ENCODE data around the gene MYL2.

MYL2 gene

GRCh38 chr12:110888256-110888991 lies 32.0 kb downstream of the MYL2 start:
- DNase-seq, result no peak

- DNase-seq, result no peak
Observed at GRCh38 chr12:110885152-110885840, 35.1 kb downstream of the MYL2 start.

DNA sequence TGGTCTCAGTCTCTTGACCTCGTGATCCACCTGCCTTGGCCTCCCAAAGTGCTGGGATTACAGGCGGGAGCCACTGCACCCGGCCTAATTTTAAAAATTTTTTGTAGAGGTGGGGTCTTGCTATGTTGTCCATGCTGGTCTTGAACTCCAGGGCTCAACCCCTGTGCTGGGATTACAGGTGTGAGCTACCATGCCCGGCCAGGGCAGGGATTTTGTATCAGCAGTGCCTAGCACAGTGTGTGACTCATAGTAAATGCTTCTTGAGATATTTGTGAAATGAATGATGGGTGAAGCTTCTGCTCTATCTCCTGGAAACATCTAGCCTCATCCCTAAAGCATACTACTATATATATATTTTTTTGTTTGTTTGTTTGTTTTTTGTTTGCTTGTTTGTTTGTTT lies 37.1 kb downstream of the MYL2 start:
- DNase-seq, result no peak

DNA sequence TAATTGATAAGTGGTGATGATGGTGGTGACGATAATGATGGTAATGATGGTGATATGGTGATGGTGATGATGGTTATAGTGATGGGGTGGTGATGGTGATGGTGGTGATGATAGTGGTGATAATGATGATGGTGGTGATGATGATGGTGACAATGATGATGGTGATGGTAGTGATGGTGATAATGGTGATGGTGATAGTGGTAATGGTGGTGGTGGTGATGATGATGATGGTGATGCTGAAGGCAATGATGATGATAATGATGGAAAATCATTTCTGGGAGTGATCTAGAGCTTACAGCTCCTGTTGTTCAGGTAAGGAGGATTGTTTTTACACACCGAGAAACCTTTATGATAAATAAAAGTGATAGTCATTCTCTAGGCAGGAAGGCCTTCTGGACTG lies 39.7 kb downstream of the MYL2 start:
- no peak for DNase-seq

- DNase-seq, result no peak
Observed at GRCh38 chr12:110874781-110875180, 45.6 kb downstream of the MYL2 start.

DNA sequence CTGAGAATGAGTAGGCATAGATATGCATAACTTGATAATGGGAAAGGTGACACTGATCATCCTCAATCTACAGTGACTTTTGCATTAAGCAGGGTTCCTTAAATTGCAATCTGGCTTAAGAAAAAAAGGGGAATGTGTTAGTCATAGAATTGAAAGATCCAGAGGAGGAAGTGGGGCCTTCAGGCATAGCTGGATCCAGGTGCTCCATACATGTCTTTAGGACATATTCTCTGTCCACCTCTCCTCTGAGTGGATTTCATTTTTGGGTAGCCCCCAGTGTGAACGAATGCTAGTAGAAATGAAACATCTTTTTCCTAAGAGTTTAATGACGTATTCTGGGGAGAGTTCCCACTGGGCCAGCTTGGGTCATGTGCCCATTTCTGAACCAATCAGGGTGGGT lies 46.0 kb downstream of the MYL2 start:
- no peak for DNase-seq

- DNase-seq, result no peak
Observed at GRCh38 chr12:110872100-110872499, 48.3 kb downstream of the MYL2 start.

GRCh38 chr12:110869803-110870202 lies 50.6 kb downstream of the MYL2 start:
- DNase-seq, result no peak

DNA sequence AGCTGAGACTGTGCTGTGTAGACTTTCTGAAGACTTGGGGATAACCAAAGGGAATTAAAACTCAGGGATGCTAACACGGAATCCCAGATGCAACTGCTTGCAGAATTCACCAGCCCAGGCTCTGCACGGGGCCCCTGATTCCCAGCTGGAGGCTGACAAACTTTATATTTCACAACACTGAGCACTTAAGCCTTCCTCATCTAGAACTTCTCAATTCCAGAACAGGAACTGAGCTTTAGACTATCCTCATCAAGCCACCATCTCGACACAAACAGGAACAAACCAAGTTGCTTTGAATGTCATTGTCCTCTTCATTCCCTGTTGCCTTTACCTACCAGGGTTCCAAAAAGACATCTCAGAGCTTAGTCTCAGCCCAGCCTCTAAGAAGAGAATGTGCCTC lies 51.4 kb downstream of the MYL2 start:
- no peak for DNase-seq

DNA sequence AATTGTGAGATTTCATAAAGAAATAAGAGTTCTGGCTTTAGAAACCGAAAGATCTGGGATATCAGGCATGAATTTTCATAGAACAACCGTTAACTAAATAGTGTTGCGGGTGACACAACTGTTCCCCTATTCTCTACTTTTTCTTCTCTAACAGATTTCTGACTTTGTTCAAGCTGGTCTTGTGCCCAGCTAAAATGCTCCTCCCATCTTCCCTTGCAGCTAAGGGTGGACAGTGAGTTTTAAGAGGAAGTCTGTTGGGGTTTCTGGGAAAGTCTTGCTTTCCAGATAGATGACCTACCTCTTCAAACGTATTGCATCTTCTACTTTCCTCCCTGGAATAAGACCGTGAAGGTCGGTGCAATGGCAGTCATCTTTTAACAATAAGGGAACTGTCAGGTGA lies 54.9 kb downstream of the MYL2 start:
- DNase-seq, result no peak

DNA sequence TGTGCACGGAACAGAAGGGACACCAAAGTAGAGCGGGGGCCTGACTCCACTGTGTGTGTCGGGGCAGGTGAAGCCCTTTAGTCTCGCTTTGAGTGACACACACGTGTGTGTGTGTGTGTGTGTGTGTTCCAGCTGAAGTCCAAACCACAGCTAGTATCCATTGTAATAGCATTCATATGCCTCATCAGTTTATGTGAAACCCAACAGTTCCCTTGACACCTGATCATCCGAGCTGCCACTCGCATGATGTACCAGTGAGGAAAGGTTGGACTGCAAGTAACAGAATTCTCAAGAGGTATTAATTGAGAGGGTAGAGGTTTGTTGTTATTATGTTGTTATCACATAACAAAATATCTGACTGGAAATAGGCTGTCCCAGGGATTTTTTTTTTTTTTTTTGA lies 57.2 kb downstream of the MYL2 start:
- no peak for DNase-seq

DNA sequence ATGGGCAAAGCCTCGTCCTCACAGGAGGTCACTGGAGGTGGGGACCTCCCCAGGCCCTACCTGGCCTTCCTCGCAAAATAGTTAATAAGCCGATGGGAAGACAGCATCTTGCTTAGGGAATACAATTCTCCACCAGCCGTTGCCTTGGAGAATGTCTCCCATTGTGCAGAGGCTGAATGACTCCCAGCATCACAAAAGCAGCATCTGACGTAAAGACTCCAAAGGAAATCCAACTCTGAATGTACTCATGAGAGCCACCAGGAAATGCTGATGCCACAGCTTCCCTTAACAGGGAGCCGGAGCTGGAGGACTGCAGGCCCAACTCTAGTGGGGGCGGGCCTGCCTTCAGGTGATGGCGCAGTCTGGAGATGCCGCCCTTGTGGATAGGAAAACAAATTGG lies 58.0 kb downstream of the MYL2 start:
- DNase-seq, result no peak

DNA sequence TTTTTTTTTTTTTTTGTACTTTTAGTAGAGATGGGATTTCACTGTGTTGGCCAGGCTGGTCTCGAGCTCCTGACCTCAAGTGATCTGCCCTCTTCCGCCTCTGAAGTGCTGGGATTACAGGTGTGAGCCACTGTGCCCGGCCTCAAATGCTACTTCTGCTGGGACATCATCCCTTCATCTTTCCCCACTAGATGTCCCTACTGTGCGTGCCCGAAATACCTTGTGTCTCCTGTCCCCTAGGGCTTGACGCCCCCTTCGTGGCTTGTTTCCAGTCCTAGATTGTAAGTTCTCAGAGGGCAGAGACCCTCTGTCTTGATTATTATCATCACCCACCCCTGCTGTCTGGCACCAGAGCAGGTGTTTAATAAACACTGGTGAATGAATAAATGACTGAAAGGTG lies 58.6 kb downstream of the MYL2 start:
- DNase-seq, result no peak

Data from NCI-H510A (cell line).